Activated CD4-positive, alpha-beta T cell treated with anti-CD3 and anti-CD28 coated beads, Interleukin-10, Interleukin-2, amounts not matched to agents 100 ng/mL and 50 ng/mL, durations not matched to agents 16 hours and 8 hours (primary cell): ENCODE measurements around the gene ITGA5.

ENCODE experiments used
- DNase-seq: peaks from one replicate; pipeline ENCODE4 v3.0.0-alpha.2; 2020

ITGA5 gene

DNA sequence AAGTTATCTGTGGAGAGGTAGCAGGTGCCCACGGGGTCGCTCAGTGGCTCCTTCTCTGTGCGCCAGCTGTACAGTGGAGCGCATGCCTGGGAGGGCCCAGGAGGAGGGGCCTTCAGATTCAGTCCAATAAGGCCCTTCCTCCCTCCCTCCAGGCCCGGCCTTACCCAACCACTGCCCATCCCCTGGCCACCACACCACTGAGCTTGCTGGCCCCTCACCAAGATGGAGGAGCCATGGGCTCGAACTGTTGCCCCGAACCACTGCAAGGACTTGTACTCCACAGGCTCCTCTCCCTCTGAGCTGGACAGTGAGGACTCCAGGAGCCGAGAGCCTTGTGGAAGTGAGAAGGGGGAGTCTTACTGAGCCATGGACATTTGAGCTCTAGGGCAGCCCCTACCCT is 9.8 kb downstream of the ITGA5 start:
- no peak for DNase-seq

DNA sequence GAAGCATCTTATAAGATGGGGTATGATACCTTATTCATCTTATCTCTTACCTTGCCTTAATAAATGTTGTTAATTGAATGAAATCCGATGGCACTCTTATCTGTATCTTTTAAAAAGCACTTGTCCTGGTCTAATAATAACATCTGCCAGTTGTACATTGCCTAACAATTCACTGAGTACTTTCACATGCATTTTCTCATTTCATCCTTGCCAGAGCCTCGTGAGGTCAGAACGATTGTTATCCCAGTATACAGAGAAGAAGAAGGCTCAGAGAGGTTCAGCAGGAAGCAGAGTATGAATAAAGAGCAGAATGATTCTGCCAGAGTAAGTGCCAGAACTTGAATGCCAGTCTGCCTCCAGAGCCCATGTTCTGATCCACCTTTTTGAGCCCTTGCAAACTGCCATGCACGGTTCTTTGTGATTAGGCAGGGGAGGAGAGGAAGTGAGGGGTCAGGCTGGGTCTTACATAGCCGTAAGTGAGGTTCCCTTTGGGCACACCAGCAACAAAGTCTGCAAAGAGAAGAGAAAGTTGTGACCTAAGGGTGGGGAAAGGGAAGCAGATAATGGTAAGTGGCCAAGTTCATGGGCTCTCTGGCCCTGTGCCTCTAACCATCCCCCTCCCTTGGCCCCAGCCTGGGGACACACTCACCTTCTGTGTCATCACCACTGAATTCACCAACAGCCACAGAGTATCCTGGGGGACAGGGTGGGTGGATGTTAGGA is 11.7 kb downstream of the ITGA5 start:
- no peak for DNase-seq

DNA sequence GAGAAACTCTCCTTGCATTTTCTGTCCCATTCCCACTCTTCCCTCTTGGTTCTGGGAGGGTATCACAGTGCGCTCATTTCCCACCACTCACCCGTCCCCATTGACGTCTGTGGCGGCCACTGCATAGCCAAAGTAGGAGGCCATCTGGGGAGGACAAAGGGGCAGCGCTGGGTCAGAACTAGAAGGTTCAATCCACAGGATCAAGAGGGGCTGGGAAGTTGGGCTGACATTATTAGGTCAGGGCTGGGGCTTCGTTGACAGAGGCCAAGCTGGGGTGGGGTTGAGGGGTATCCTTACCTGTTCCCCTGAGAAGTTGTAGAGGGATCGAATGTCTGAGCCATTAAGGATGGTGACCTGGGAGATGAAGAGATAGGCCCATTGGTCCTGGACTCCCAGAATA is 13.5 kb downstream of the ITGA5 start:
- DNase-seq, result no peak

DNA sequence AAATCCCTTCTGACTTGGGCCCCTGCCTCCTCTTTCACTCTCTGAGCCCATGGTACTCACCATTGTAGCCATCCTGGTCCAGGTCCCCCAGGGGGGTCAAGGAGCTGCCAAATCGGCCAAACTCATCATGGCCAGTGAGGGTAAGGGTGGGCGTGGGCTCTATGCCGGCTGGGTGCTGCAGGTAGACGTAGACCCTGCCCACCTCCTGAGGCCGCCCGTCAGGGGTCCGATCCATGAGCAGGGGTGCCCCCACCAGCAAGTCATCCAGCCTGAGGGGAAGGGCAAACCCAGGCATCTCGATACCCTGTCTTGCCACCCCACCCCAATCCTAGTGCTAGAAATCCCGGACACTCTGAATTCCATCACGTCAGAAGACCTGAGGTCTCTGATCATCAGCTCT is 14.0 kb downstream of the ITGA5 start:
- DNase-seq, result no peak

DNA sequence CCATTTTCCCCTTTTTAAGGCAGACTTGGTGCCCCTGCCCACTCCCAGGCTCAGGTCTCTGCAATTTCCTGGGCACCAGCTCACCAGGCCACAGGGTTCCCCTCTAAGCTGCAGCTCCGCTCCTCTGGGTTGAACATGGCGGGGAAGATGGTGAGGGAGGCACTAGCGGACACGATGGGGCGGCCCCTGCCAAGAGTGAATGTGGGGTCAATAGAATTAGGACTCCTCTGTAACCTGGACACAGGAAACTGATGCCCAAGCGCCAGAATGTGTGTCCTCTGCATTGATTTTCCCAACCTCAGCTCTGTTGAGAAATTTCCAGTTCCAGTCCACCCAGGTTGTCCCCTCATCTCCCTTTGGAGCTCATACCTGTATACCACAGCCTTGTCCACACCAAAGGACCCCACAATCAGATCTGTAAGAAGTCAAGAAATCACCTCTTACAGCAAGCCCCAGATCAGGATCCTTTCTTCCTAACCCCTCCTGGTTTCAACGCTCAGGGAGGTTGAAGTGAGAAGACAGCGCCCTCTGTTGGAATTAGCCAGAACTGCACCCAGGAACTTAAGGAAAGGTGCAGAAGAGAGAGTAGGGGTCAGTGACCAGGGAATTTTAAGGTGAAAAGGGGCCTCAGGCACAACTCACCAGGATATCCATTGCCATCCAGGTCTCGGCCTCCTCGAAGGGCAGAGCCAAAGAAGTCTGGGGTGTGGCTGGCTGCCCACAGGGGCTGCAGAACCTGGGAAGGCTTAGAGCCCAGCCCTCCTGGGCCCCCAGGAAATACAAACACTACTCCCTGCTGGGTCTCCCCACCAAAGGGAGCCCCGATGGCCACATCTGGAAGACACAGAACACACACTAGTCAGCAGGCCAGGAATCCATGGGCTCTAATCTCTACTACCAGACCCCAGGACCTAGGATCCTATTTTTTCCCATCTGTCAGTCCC is 14.7 kb downstream of the ITGA5 start:
- DNase-seq, result peak; percentile 59

DNA sequence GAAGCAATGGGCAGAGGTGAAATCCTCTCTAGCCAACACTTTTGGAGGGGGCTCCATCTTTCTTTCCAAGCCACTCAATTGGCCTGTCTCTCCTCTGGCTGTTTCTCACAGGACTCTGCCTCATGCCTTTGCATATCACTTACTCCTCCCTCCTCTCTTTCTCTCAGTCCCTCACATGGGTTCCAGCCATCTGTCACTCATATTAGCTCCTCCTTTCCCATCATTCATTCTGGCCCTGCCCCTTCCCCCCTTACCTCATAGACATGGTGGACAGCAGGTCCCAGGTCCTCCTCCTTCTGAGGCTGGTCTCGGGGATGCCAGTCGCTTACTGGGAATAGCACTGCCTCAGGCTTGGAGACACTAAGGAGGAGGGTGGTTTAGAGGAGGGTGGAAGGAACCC is 17.9 kb downstream of the ITGA5 start:
- no peak for DNase-seq

DNA sequence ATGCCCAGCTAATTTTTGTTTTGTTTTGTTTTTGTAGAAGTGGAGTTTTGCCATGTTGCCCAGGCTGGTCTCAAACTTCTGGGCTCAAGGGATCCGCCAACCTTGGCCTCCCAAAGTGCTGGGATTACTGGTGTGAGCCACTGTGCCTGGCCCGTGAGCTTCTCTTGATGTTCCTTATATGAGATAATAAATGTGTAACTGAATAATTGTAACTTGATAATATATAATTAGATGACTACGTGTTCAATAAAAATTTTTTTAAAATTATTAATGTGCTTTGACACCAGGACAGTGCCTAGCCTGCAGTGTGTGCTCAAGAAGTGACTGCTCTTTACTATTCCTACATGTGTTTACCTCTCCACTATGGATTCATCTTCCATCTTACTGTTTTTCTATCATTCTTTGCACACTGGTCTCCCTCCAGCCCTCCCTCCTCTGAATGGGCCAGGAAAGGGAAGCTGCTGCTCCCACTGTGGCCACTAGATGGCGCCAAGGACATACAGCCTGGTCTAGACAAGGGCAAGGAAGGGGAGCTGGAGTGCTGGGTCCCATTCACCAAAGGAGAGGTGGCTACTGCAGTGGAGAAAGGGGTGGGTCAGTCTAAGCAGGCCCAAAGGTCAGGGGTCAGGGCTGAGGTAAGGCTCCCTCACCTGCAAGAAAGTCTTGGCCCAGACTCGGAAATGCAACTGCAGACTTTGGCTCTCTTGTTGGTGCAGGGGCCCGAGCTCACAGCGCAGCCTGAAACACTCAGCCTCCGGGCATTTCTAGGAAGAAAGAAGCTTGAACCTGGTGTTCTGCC is 19.9 kb downstream of the ITGA5 start:
- peak; percentile 88 for DNase-seq

DNA sequence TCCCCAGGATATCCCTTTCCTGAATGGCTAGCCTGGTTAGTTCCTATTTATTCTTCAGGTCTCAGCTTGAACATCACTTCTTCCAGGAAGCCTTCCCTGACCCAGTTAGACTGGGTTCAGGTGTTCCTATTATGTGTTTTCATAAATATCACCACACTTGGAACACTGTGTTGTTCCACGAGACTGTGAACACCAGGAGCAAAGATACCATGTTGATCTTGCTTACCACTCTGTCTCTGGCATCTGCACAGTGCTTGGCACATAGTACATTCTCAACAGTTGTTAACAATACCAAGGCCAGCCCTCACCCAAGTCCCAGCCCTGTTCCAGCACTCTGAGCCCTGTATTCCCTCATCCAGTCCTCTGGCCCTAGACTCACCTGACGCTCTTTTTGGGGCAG is 20.8 kb downstream of the ITGA5 start:
- DNase-seq, result no peak

DNA sequence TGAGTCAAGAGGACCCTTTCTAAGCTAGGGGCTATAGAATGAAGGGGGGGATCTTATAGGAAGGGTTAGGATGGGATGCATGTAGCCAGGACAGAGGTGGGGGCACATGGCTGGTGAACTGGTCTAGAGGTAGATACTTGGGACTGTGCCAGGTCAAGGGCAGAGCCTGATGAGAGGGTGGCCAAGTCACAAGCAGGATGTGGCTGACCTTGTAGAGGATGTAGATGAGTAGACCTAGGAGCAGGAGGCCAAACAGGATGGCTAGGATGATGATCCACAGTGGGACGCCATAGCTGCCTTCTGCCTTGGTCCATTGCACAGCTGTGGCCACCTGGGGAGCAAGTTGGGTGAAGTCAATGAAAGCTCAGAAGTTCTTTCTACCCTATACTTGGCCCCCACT is 21.9 kb downstream of the ITGA5 start:
- no peak for DNase-seq

DNA sequence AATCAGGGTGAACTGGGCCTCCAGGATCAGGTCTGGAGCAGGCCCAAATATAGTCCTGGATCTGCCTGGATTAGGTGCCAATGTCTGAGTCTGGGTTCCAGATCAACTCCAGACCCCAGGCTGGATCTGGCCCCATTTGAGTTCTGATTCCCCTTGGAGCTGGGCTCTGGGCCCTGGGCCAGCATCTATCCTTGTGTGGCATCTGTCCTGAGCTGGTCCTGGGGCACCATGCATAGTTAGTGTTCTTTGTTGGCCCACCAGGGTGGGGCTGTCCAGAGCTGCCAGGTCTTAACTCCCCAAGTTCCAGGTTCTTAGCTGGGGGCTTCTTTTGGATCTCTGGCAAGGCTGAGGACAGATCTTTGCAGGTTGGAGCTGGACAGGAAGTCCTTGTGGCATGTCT is 23.5 kb downstream of the ITGA5 start:
- no peak for DNase-seq

DNA sequence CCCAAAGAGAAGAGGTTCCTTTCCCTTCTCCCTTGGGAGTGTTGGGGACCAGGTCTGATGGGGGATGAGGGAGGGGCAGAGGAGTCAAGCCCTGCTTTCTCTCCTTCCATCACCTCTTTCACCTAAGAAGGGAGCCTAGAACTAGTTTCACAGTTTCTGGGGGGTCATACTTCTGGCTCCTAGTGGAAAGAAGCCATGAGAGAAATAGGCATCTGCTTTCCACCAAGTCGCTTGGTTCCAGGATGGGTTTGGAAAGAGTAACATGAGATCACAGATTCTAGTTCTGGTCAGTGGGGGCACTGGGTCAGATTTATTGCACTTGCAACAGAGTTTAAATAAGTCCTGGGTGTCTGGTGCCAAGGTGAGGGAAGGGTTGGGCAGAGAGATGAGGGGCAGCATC is 24.1 kb downstream of the ITGA5 start:
- no peak for DNase-seq

DNA sequence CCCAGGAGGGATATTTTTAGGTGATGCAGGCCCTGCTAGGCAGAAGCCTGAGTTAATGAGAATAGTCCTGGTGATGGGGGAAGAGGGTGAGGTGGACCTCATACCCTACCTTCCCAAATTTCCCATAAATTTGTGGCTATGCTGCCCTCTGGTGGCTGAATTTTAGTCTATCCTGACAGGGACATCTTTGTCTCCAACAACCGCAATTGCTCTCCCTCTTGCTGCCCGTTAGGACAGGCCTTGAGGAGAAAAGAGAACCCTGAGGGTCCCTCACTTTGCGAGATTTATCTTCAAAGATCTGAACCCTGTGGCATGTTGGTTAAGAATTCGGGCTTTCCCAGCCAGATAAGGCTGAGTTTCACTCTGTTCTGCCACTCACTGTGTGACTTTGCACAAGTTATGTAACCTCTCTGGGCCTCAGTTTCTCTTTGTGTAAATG is 24.8 kb downstream of the ITGA5 start:
- DNase-seq, result peak; percentile 49

DNA sequence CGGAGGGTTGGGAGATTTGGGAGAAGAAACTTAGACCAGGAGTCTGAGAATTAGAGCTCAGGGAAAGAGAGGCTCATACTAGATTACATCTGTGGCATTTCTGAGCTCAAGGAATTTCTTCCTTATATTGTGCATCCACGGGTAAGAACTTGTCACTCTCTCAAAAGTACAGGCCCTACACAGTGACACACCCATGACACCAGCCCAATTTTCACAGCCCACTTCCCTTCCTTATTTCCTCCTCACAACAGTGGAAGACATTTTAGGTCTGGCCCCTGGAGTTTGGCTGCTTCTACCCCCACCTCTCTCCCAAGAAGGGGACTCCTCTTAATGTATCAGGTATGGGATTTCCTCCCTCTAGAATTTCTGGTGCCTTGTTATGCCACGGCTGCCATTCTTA is 25.3 kb downstream of the ITGA5 start:
- no peak for DNase-seq

DNA sequence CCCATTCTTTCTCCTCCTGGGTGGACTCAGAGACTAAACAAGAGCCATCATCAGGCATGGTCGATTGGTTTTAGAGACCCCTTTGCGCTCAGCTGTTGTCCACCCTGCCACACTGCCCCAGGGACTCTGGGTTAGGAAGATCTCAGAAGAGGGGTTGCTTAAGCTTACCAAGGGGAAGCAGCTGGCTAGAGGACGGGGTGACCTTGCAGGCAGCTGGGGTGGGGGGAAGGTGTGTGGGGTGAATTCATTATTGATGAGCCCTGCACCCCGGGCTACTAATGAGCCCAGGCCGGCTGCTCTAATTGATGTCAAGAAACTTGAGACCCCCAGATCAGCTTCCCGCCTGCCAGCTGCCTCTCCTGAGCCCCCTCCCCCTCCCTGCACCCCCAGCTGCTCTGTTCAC is 25.9 kb downstream of the ITGA5 start:
- DNase-seq, result no peak

DNA sequence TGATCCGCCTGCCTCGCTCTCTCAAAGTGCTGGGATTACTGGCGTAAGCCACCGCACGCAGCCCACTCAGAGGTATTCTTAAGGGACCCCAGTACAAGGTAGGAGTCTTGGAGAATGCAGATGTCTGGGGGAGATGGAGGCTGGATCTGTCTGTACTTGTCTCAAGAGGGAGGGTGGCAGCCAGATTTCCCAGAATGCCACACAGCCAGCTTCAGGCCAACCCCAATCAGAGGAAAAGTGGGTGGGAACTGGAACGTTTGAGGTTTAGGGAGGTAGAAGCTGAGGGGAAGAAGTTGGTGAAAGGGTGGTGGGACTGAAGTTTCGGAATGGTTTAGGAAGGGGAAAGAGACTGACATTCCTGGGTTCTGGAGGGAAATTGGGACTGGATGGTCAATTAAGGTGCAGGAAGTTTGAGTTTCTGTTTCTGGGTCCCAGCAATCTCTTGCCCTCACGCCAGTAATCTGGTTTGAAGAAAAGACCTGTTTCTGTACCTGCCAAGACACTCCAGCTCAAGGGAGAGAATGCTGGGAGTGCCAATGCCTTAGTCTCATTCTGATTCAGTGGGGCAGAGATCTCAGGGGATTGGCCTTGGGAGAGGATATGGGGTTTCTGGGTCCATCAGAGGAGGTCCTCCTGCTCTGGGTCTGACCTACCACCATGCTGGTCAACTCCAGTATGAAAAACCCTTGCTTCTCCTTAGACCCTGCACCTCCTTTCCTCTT is 26.4 kb downstream of the ITGA5 start:
- no peak for DNase-seq

DNA sequence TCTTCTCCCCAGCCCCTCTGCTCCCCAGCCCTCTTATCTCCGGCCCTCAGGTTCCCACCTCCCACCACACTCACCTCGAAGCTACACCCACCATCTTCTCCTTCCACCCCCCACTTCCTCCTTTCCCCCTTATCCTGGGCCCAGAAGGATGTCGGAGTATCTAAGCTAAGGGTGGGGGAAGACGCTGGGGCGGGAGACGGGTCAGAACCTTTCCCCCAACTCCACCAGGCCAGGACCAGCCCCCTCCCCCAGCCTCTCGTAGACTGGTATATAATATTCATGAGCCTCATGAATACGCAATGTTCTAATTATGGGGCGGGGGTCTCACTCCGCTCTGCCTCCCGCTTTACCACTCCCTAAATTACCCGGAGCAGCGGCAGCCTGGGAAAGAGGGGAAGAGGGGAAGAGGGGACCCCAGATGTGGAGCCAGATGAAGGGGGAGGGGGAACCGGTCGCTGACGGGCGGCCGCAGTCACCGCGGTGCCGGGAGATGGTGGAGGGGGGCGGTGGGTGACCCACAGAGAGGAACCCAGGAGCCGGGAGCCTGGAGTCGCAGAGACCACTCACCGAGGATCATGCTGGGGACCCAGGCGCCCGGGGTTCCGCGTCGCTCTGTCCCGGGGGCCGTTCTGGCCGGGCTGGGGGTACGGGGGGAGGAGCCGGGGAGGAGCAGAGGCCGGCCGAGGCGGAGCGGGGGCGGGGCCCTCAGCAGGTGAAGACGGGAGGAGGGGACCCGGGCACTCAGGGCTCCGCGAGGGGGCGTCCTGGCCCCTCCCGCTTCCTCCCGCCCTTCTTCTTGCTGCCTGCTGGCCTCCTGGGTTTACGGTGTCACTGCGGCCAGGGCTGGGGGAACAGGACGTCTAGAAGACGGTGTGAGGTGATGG is 28.2 kb downstream of the ITGA5 start:
- DNase-seq, result peak; percentile 58

DNA sequence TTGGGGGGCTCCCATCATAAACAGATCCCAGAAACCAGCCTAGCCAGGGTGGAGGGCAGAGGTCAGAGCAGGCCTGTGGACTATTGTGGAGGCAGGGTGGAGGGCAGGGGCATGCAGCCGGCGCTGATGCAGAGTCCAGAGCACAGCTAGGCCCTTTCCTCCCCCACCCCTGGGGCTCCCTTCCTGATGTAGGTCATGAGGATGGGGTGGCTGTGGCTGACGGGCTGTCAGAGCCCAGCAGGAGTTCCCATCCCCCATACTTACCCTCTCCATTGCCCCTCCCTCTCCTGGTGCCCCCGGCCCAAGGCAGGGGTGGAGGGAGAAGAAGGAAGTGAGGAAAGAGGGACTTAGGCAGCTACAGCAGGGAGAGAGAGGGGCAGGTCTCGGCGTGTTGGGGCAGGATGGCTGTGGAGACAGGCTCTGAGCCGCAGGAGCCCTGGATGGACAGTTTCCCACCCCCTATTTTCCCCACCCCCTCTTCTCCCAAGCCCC is 28.8 kb downstream of the ITGA5 start:
- DNase-seq, result no peak

DNA sequence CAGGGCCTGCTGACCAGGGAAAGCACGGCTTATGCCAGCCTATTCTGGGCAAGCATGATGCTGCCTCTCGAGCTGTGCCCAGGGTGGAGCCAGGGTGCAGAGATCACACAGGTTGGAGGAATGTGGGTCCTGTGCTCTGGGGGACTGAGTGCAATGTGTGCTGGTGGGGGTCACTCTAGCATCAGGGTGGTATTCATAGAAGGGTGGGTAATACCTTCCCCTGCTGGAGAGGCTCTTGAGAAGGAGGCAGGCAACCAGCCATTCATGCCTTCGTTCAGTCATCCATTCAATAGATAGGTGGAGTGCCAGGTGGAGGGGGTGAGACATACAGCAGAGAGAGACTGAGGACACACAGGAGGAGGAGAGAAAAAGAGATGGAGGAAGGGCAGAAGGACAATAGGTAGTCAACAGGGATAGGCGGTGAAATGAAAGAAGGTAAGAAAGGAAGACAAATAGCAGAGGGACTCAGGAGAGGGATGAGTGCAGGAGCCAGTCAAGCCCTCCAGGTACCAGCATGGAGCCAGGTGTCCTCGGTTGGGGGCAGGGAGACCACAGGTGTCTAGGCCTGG is 29.4 kb downstream of the ITGA5 start:
- DNase-seq, result no peak

DNA sequence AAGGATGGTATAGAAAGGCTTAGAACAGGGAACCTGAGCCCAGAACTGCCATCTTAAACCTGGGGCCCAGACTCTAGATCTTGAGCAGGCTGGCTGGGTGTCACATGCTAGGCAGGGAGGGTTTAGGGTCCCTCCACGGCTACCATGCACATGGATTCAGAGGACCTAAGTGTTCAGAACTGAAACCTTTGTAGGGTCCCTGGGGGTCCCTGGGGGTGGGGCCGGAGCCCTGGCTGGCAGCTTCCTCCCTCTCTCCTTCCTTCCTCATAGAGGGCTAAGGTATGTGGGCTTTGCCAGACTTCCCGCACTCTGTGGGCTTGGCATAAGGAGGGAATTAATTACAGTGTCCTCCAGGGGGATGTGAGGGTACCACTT is 29.9 kb downstream of the ITGA5 start:
- no peak for DNase-seq

DNA sequence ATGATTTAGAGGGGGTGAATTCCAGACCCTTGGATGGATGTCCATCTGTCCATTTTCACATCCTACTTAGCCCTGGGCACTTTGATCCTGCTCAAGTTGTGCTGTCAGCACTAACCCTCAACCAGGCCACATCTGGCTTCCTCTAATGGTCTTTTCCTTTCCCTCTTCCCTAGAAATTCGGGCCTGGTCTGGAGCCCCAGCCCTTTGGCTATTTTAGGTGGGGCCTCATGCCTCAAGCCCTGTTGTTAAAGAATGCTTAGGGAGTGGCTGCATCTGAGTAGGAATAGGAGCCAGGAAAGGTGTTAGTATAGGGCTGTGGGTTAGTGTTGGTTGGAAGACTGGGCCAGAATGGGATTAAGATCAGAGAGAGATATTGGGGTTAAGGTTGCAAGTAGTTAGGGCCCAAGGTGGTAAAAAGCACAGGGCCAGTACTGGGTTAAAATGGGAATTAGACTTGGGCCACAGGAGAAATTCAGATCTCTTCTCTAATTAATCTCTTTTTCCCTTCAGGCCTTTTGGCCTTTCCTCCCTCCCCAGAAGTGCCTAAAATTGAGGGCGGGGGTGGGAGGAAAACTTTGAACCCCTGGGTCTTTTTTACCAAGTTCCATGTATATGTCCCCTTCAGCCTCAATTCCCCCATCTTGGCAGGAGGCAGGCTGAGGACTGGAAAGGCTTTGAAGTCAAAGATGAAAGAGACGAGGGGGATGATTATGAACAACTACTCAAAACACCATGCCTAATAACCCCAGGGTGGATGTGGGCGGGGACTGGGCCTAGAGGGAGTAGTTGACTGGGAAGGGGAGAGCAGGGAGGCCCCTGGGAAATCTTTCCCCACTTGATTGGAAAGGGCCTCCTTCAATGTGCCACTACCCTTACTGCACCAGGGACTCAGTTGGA is 30.6 kb downstream of the ITGA5 start:
- DNase-seq, result no peak
